ENCODE data around the gene SINHCAF. TPM values are rescaled to one million over a fixed set of nuclear protein-coding genes. Genes with fewer than 3 reads are reported as not detected.
"Not testable (repeated sequence)": the region's sequence is repeated elsewhere in the genome, so short reads cannot be mapped to it uniquely, and the experiment has no call there.

Gene SINHCAF
- total RNA-seq, 1 experiment from 2014 or later, result 127 TPM

GRCh38 chr12:31261744-31262143 lies 64.2 kb downstream of the SINHCAF start:
- no peak for DNase-seq
- Mint-ChIP-seq H3K27ac (ENCODE audit: unreplicated experiment) (no peak overlapping the region), H3K4me3 (ENCODE audit: low read depth, unreplicated experiment) (no peak overlapping the region), H3K9me3 (ENCODE audit: low read depth, unreplicated experiment) (no peaks in the 10 kb centered on the region), H3K4me1 (ENCODE audit: low read depth, unreplicated experiment) (no peaks in the 10 kb centered on the region), H3K27me3 (ENCODE audit: unreplicated experiment) (no peaks in the 10 kb centered on the region), H3K36me3 (ENCODE audit: insufficient read depth, unreplicated experiment) (no peaks in the 10 kb centered on the region)
- no peak for TF ChIP-seq CTCF (IDR thresholded peaks at IDR 0.05; ENCODE audit: unreplicated experiment)
- CTCF ChIA-PET, result interaction anchor here (2.5 kb wide), 1 partner anchor 10 kb away, joined by 9 read pairs; no protein-coding TSS in a partner anchor
- intact Hi-C loops (cut with micrococcal nuclease; ENCODE audit: unreplicated experiment), result no loop called here
- no TSS peak for BruUV-seq (replicated peaks)

DNA sequence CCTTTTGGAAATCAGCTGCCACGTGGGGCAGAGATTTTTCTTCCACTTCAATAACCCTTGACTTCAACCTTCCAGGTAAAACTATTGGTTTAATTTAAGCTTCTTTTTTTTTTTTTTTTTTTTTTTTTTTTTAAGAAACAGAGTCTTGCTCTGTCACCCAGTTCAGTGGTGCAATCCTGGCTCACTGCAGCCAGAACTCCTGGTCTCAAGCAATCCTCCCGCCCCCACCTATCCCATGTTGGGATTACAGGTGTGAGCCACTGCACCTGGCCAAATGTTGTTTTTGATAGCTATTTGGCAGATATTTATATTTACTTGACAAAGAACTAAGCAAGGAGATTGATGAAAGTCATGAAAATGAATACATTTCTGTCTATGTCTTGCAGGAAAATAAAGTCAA lies 65.1 kb downstream of the SINHCAF start:
- CTCF ChIA-PET, result interaction anchor here (0.6 to 2.5 kb wide), 3 partner anchors 11 to 364 kb away, joined by 3 to 9 read pairs (median 3); no protein-coding TSS in a partner anchor
- Mint-ChIP-seq H3K4me1 (ENCODE audit: low read depth, unreplicated experiment) (no peaks in the 10 kb centered on the region), H3K9me3 (ENCODE audit: low read depth, unreplicated experiment) (no peaks in the 10 kb centered on the region), H3K27ac (ENCODE audit: unreplicated experiment) (no peak overlapping the region), H3K27me3 (ENCODE audit: unreplicated experiment) (no peaks in the 10 kb centered on the region), H3K36me3 (ENCODE audit: insufficient read depth, unreplicated experiment) (no peaks in the 10 kb centered on the region), H3K4me3 (ENCODE audit: low read depth, unreplicated experiment) (no peak overlapping the region)
- BruUV-seq (replicated peaks), result no TSS peak
- intact Hi-C loops (cut with micrococcal nuclease; ENCODE audit: unreplicated experiment), result no loop called here
- TF ChIP-seq CTCF (IDR thresholded peaks at IDR 0.05; ENCODE audit: unreplicated experiment), result no peak
- no peak for DNase-seq

DNA sequence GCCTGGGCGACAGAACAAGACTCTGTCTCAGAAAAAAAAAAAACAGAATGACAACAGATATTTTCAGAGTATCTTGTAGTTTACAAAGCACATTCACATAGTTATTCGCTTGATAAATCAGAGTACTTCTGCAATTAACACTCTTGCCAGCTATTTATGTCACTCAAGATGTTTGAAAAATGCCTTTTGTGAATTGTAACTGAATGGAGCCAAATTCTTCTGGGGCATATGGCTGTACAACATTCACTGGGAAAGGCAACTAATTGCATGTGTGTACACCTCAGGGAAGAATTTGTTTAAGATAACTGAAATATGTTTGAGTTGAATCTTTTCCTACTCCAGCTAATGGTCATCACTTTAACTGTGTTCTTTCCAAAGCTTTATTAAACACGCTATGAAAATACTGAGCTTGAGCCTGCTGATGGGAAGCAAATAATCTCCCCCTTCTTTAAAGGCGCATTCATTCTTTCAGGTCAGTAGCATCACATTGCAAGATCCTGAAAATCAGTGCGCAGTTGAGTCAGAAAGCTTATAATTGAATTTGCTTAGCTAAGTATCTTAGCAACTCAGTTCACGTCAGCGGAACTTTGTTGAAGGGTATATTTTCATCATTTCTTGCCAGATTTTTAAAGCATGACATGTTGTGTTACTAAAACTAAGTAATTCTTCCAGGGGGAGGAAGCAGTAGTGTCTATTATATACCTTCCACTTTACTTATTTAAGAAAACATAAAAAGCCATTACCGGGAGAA lies 66.6 kb downstream of the SINHCAF start:
- Mint-ChIP-seq H3K27ac (ENCODE audit: unreplicated experiment) (no peak overlapping the region), H3K4me3 (ENCODE audit: low read depth, unreplicated experiment) (no peak overlapping the region), H3K4me1 (ENCODE audit: low read depth, unreplicated experiment) (no peaks in the 10 kb centered on the region), H3K27me3 (ENCODE audit: unreplicated experiment) (no peaks in the 10 kb centered on the region), H3K9me3 (ENCODE audit: low read depth, unreplicated experiment) (no peaks in the 10 kb centered on the region), H3K36me3 (ENCODE audit: insufficient read depth, unreplicated experiment) (no peaks in the 10 kb centered on the region)
- no peak for DNase-seq
- CTCF ChIA-PET, result no interaction called here
- BruUV-seq (replicated peaks), result no TSS peak
- intact Hi-C loops (cut with micrococcal nuclease; ENCODE audit: unreplicated experiment), result no loop called here
- TF ChIP-seq CTCF (IDR thresholded peaks at IDR 0.05; ENCODE audit: unreplicated experiment), result no peak

- no peaks in the 10 kb centered on the region for H3K4me1 Mint-ChIP-seq (ENCODE audit: low read depth, unreplicated experiment)
- CTCF ChIA-PET, result interaction anchor here (0.5 kb wide), 1 partner anchor 165 kb away, joined by 10 read pairs; no protein-coding TSS in a partner anchor
- H3K27me3 Mint-ChIP-seq (ENCODE audit: unreplicated experiment), result no peaks in the 10 kb centered on the region
- no TSS peak for BruUV-seq (replicated peaks)
- H3K27ac Mint-ChIP-seq (ENCODE audit: unreplicated experiment), result no peak overlapping the region
- intact Hi-C loops (cut with micrococcal nuclease; ENCODE audit: unreplicated experiment), result no loop called here
- no peaks in the 10 kb centered on the region for H3K9me3 Mint-ChIP-seq (ENCODE audit: low read depth, unreplicated experiment)
- no peak overlapping the region for H3K4me3 Mint-ChIP-seq (ENCODE audit: low read depth, unreplicated experiment)
- DNase-seq, result no peak
- no peak for TF ChIP-seq CTCF (IDR thresholded peaks at IDR 0.05; ENCODE audit: unreplicated experiment)
- H3K36me3 Mint-ChIP-seq (ENCODE audit: insufficient read depth, unreplicated experiment), result no peaks in the 10 kb centered on the region
Measured at GRCh38 chr12:31257784-31258183, 68.2 kb downstream of the SINHCAF start.

DNA sequence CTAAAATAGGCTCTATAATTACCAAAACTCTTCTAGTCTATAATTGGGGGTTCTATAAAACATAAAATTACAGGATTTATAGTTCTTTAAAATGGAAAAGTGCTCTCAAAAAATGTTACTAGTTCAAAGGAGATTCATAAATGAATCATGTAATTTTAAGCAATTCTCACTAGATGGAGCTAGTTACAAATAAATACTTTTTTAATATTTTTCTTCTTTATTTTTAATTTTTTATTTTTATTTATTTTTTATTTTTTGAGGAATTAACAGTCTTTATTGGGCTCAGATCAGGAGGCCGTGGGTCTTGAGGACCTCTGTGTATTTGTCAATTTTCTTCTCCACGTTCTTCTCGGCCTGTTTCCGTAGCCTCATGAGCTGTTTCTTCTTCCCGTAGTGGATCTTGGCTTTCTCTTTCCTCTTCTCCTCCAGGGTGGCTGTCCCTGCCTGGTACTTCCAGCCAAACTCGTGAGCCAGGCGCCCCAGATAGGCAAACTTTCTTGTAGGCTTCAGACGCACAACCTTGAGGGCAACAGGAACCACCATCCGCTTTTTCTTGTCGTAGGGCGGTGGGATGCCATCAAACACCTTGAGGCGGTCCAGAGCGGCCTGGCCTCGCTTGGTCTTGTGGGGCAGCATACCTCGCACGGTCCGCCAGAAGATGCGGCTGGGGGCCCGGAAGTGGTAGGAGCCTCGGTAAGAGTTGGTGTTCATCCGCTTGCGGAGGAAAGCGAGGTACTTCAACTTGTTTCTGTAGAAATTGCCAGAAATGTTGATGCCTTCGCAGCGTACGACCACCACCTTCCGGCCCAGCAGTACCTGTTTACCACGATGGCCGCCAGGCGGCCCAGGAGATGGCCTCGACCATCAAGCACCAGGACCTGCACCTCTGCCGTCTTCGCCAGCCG lies 74.0 kb downstream of the SINHCAF start:
- CTCF ChIA-PET, result interaction anchor here (0.7 to 2.0 kb wide), 4 partner anchors 20 to 373 kb away, joined by 3 to 16 read pairs (median 5); no protein-coding TSS in a partner anchor
- H3K27ac Mint-ChIP-seq (ENCODE audit: unreplicated experiment); H3K36me3 Mint-ChIP-seq (ENCODE audit: insufficient read depth, unreplicated experiment); H3K9me3 Mint-ChIP-seq (ENCODE audit: low read depth, unreplicated experiment); DNase-seq; H3K4me1 Mint-ChIP-seq (ENCODE audit: low read depth, unreplicated experiment); BruUV-seq (replicated peaks); H3K4me3 Mint-ChIP-seq (ENCODE audit: low read depth, unreplicated experiment): not testable (repeated sequence)
- H3K27me3 Mint-ChIP-seq (ENCODE audit: unreplicated experiment), result peaks cover 10% of the 10 kb centered on the region
- intact Hi-C loops (cut with micrococcal nuclease; ENCODE audit: unreplicated experiment), result loop anchor here (1.0 to 5.0 kb wide), 3 partner anchors 111 to 385 kb away; no protein-coding TSS in a partner anchor
